Mucosa of stomach (tissue), 1 donor: Measurements from ENCODE around the gene DERA.

Experiments used
- H3K27me3 ChIP-seq: one replicate; pipeline ENCODE4 v1.7.0; 2013; ENCODE audit warnings: mild to moderate bottlenecking, low read length; ENCODE audit not compliant: control insufficient read depth, insufficient read depth
- H3K36me3 ChIP-seq: one replicate; pipeline ENCODE4 v1.7.0; 2013; ENCODE audit warnings: low read length; ENCODE audit not compliant: control insufficient read depth, insufficient read depth
- H3K4me1 ChIP-seq: one replicate; pipeline ENCODE4 v1.7.0; 2013; ENCODE audit warnings: mild to moderate bottlenecking, low read length; ENCODE audit not compliant: control insufficient read depth, insufficient read depth
- H3K4me3 ChIP-seq: one replicate; pipeline ENCODE4 v1.7.0; 2013; ENCODE audit warnings: low read length
- H3K9ac ChIP-seq: one replicate; pipeline ENCODE4 v1.7.0; 2013; ENCODE audit warnings: mild to moderate bottlenecking, low read length, moderate library complexity
- H3K9me3 ChIP-seq: one replicate; pipeline ENCODE4 v1.7.0; 2013; ENCODE audit warnings: mild to moderate bottlenecking, low read length, moderate library complexity; ENCODE audit not compliant: control insufficient read depth
- donor health status: Pancreatic carcinoma.

The DERA gene

DNA sequence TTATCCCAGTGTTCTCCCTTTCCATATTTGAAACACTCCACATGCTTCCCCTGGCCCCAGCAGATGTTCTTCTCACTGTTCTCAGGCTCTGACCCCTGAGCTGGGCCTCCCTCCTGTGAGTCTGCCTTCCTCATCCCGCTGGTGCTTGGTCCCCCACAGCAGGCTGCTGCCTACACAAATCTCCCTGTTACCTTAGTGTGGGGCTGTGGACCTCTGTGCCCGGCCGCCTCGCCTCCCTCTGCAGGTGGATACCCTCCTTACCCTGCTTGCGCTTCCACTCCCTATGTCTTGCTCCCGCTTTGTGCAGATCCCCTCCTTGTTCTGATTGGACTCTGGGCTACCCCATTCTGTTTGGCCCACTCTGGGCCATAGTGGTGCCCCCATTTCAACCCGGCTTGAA, 6.9 kb downstream of the DERA start:
- no peak overlapping the region for H3K4me3 ChIP-seq
- no peaks in the 10 kb centered on the region for H3K36me3 ChIP-seq
- no peaks in the 10 kb centered on the region for H3K4me1 ChIP-seq
- H3K9me3 ChIP-seq = no peaks in the 10 kb centered on the region
- no peak overlapping the region for H3K9ac ChIP-seq
- no peaks in the 10 kb centered on the region for H3K27me3 ChIP-seq

DNA sequence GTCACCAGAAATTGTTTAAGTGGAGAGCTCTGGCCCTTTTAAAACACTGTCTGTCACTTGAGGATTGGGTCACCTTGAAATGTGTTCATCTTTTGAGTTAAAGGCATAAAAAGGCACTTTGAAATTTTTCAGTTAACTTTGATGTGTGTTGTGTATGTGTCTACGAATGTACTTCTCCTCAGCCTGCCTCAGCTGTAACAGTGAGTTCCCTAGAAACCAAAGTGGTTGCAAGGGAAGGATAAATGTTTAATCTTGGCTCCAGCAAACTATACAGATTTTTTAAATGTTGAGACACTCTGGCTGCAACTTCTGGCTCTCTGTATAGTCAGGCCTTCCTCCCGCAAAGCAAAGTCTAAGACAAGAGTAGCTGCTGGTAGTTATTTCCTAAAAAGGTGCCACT, 8.3 kb downstream of the DERA start:
- Histone ChIP-seq H3K9ac (no peak overlapping the region), H3K9me3 (no peaks in the 10 kb centered on the region), H3K27me3 (no peaks in the 10 kb centered on the region), H3K36me3 (no peaks in the 10 kb centered on the region), H3K4me1 (no peaks in the 10 kb centered on the region), H3K4me3 (no peak overlapping the region)

DNA sequence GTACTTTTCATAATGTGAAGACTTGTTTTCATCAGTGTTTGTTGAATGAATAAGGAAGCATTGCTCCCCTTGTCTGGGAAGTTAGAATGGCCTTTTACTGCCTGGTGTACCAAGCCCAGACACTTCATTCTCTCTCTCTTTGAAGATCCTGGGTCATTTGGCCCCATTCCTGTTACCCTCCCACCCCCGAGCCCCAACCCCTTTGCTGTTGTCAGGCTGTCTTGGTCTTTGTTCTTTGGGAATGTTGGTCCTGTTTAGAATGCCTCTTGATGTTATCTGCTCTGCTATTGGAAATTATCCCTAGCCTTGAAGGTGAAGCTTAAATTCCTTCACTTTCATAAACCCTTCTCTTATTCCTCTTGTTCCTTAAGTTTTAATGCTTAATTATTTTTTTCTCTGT, 13.8 kb downstream of the DERA start:
- Histone ChIP-seq H3K4me1 (no peaks in the 10 kb centered on the region), H3K9me3 (no peaks in the 10 kb centered on the region), H3K27me3 (no peaks in the 10 kb centered on the region), H3K4me3 (no peak overlapping the region), H3K9ac (no peak overlapping the region), H3K36me3 (no peaks in the 10 kb centered on the region)

DNA sequence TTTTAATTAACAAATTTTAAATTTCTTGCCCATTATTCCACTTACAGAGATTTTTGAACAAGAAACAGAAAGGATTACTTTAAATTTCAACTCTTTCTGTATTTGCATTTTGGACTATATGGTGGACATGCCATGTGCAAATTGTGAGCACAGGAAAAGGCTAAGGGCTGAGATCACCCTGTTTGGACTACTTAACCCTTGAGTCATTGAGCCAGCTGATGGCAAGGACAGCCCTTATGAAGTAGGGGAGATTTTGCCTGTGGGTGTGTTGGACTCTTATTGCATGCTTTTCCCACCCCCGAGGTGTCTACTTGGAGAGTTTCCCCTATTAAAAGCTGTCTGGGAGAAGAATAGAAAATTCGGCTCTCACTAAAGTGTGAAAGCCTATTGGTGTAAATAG, 17.2 kb downstream of the DERA start:
- no peaks in the 10 kb centered on the region for H3K4me1 ChIP-seq
- H3K9me3 ChIP-seq = no peaks in the 10 kb centered on the region
- H3K4me3 ChIP-seq = no peak overlapping the region
- no peaks in the 10 kb centered on the region for H3K36me3 ChIP-seq
- H3K27me3 ChIP-seq = no peaks in the 10 kb centered on the region
- H3K9ac ChIP-seq = no peak overlapping the region

DNA sequence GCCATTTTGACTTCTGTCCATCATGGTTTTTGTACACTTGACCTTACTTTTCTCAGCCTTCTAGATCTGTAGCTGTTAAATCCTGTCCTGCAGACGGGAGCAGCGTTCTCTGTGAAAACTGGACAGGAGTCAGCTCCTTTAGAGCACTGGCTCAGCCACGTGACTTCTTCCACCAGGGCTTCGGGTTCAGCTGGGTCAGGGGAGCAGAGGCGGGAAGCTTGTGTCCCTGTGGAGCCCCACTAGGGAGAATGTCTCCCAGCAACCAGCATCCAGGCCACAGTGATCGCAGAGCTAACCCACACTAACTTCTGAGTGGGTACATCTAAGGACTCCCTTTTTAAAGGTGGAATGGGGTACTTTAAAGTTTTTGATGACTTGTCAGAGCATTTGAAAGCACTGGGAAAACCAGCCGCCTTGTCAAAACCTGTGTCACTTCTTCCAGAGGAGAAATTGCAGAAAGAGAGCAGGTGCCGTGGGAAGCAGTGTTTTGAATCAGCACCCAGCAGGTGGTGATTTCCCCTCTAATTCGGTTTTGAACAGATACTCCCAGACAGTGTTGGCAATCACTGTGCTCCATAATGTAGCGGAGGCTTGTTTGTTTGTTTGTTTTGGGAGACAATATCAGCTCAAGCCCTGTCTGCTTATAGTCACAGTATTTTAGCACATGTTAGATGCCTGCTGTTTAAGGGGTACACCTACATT, 17.9 kb downstream of the DERA start:
- Histone ChIP-seq H3K36me3 (no peaks in the 10 kb centered on the region), H3K4me1 (no peaks in the 10 kb centered on the region), H3K9ac (no peak overlapping the region), H3K9me3 (no peaks in the 10 kb centered on the region), H3K27me3 (no peaks in the 10 kb centered on the region), H3K4me3 (no peak overlapping the region)

DNA sequence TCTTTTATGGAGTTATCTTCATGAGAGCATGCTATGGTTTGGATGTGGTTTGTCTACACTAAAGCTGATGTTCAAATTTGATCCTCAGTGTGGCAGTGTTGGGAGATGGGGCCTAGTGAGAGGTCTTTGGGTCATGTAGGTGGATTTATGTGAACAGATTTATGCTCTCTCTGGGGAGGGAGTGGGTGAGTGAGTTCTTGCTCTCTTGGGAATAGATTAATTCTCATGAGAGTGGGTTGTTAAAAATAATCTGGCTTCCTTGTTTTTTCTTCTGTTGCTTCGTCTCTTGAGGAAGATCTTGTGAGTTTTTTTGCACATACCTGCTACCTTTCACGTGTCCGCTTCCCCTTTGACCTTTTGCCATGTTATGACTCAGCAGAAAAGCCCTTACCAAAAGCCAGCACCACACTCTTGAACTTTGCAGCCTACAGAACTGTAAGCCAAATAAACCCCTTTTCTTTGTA, 20.5 kb downstream of the DERA start:
- no peaks in the 10 kb centered on the region for H3K27me3 ChIP-seq
- H3K4me1 ChIP-seq = no peaks in the 10 kb centered on the region
- H3K9me3 ChIP-seq = no peaks in the 10 kb centered on the region
- no peak overlapping the region for H3K9ac ChIP-seq
- H3K36me3 ChIP-seq = no peaks in the 10 kb centered on the region
- H3K4me3 ChIP-seq = no peak overlapping the region

DNA sequence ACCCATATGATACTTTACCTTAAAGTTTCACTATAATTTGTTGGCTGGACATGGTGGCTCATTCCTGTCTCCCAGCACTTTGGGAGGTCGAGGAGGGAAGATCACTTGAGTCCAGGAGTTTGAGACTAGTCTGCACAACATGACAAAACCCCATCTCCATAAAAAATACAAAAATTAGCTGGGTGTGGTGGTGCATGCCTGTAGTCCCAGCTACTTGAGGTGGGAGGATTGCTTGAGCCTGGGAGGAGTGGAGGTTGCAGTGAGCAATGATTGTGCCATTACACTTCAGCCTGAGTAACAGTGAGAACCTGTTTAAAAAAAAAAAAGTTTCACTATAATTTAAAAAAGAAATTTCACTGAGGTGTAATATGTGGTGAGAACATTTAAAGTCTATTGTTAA, 21.2 kb downstream of the DERA start:
- H3K4me1 ChIP-seq = no peaks in the 10 kb centered on the region
- H3K9me3 ChIP-seq = no peaks in the 10 kb centered on the region
- H3K36me3 ChIP-seq = no peaks in the 10 kb centered on the region
- H3K27me3 ChIP-seq = no peaks in the 10 kb centered on the region
- H3K4me3 ChIP-seq = no peak overlapping the region
- H3K9ac ChIP-seq = no peak overlapping the region

DNA sequence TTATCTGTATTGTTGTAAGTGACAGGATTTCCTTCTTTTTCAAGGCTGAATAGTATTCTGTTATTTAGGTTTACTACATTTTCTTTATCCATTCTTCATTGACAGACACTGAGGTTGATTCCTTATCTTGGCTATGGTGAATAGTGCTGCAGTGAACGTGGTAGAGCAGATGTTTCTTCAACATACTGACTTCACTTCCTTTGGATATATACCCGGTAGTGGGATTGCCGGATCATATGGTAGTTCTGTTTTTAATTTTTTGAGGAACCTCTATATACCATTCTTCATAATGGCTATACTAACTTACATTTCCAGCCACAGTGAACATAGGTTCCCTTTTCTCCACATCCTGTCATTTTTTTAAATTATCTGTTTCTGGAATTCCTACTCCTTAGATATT, 21.8 kb downstream of the DERA start:
- Histone ChIP-seq H3K27me3 (no peaks in the 10 kb centered on the region), H3K9ac (no peak overlapping the region), H3K36me3 (no peaks in the 10 kb centered on the region), H3K9me3 (no peaks in the 10 kb centered on the region), H3K4me1 (no peaks in the 10 kb centered on the region), H3K4me3 (no peak overlapping the region)

DNA sequence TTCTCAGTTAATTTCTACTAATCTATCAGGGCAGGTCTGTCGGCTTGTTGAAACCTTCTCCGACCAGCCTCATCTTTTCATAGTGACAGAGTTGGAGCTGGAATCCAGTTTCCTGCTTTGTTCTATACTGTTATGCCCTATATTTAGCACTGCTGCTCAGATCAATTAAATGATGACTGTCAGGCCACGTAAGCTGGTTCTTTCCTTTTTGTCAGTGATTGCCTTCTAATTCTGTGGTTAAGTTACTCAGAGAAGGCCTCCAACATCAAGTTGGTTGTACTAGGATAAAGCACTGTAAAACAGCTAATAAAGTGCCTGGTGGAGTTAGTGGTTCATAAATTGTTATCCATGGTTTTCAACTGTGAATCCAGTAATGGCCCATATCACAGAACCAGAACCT, 22.6 kb downstream of the DERA start:
- H3K9ac ChIP-seq = no peak overlapping the region
- no peaks in the 10 kb centered on the region for H3K36me3 ChIP-seq
- H3K9me3 ChIP-seq = no peaks in the 10 kb centered on the region
- H3K4me1 ChIP-seq = no peaks in the 10 kb centered on the region
- no peaks in the 10 kb centered on the region for H3K27me3 ChIP-seq
- H3K4me3 ChIP-seq = no peak overlapping the region

DNA sequence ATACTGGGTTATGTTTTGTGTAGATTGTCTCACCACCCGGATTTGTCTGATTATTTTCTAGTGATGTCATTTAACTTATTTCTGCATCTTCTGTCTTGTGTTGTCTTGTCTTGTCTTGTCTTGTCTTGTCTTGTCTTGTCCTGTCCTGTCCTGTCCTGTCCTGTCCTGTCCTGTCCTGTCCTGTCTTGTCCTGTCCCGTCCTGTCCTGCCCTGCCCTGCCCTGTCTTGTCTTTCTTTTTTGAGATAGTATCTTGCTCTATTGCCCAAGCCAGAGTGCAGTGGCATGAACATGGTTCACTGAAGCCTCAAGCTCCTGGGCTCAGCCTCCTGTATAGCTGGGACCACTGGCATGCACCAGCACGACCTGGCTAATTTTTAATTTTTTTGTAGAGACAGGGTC, 25.6 kb downstream of the DERA start:
- Histone ChIP-seq H3K4me3 (no peak overlapping the region), H3K27me3 (no peaks in the 10 kb centered on the region), H3K4me1 (no peaks in the 10 kb centered on the region), H3K36me3 (no peaks in the 10 kb centered on the region), H3K9ac (no peak overlapping the region), H3K9me3 (no peaks in the 10 kb centered on the region)

DNA sequence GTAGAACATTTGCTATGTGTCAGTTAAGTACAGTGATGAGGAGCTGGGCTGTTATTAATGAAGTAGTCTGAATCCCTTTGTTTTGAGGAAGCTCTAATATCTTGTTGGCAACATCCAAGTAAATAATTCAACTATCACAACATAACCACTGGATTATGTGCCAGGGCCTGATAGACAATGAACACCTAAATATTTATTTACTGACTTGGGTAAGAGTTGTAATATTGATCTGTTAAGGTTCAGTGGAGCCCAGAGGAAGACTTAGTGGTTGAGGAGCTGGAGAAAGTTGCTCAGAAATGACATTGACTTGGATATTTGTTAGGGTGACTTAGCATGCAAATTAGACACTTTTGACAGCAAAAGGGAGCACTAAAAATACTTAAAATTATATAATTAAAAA, 26.8 kb downstream of the DERA start:
- Histone ChIP-seq H3K9me3 (no peaks in the 10 kb centered on the region), H3K4me3 (no peak overlapping the region), H3K9ac (no peak overlapping the region), H3K27me3 (no peaks in the 10 kb centered on the region), H3K36me3 (no peaks in the 10 kb centered on the region), H3K4me1 (no peaks in the 10 kb centered on the region)

DNA sequence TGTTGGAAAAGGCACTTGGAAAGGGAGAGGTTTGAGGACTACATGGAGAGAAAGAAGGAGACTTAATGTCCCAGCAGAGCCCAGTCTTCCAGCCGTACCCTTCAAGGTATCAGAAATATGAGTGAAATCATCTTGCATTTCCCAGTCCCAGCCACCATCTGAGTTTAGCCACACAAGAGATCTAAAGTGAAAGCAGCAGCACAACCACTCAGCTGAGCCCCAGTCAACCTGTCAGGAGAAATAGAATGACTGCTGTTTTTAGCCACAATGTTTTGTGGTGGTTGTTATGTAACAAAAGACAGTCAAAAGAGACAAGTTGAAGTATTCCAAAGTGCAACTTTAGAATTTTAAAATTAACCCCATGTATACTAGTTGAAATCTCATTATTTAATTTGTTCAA, 28.0 kb downstream of the DERA start:
- H3K4me1 ChIP-seq = no peaks in the 10 kb centered on the region
- H3K4me3 ChIP-seq = no peak overlapping the region
- no peaks in the 10 kb centered on the region for H3K36me3 ChIP-seq
- no peaks in the 10 kb centered on the region for H3K9me3 ChIP-seq
- no peak overlapping the region for H3K9ac ChIP-seq
- no peaks in the 10 kb centered on the region for H3K27me3 ChIP-seq

DNA sequence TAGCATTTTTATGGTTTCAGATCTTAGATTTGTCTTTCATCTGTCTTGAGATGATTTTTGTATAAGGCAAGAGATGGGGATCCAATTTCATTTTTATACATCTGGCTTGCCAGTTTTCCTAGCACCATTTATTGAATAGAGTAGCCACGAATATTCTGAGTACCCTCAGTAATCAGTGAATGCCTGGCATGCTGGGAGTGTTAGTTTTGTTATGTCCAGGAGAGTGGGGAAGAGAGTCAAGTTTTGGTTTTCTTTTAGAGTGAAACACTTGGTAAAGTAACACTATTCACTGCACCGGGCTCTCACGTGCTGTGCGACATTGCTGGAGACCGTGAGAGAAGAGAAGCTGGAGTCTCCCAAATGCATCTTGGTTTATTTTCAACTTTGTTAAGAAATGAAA, 31.3 kb downstream of the DERA start:
- Histone ChIP-seq H3K4me3 (no peak overlapping the region), H3K9me3 (no peaks in the 10 kb centered on the region), H3K27me3 (no peaks in the 10 kb centered on the region), H3K4me1 (no peaks in the 10 kb centered on the region), H3K9ac (no peak overlapping the region), H3K36me3 (no peaks in the 10 kb centered on the region)
